EL (cell line): Measurements from ENCODE around the gene KIF19.
"Not testable (repeated sequence)": the region's sequence is repeated elsewhere in the genome, so short reads cannot be mapped to it uniquely, and the experiment has no call there.

Experiments
- DNase-seq: peaks from one replicate; pipeline ENCODE4 v3.0.0-alpha.2; 2016

The KIF19 gene

DNA sequence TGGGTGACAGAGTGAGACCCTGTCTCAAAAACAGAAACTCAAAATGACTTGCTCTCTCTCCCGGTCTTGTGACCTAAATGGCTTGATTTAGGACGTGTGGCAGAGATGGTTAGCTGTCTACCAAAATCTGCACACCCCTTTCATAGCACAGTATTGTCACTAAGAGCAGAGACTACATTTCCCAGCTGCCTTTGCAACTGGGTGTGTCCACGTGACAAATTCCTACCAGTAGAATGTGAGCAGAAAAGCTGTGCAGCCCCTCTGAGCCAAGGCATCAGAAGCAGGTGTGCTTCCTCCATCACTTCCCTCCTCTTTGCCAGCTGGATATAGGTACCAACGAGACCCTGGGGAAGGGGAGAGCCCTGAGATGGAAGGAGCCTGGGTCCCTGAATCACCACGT lies 66.8 kb downstream of the KIF19 start:
- no peak for DNase-seq

DNA sequence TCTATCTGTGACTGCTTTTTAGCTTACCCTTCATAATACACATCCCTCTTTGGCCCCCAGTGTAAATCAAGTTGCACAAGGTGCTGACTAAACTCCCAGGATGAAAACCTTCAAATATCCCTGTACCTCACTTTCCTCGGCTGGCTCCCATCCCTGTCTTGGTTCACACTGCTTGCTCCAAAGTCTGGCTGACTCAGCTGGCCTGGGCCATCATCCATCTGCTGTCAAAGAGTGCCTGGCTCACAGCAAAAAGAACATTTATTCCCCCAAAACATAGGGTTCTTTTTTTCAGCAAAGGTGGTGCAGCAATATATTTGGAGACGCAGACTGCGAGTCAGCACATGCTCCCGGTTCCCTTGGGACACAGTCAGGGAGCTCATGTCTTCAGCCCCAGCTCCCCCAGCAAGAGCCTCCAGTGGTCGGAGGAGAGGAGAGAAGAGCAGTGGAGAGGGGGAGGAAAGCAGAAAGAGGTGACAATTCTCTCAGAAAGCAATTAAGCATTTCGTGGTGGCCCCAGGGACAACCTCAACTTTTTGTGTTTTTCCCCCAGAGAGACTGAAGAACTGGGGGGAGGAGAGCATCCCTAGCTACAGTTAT lies 67.4 kb downstream of the KIF19 start:
- no peak for DNase-seq

DNA sequence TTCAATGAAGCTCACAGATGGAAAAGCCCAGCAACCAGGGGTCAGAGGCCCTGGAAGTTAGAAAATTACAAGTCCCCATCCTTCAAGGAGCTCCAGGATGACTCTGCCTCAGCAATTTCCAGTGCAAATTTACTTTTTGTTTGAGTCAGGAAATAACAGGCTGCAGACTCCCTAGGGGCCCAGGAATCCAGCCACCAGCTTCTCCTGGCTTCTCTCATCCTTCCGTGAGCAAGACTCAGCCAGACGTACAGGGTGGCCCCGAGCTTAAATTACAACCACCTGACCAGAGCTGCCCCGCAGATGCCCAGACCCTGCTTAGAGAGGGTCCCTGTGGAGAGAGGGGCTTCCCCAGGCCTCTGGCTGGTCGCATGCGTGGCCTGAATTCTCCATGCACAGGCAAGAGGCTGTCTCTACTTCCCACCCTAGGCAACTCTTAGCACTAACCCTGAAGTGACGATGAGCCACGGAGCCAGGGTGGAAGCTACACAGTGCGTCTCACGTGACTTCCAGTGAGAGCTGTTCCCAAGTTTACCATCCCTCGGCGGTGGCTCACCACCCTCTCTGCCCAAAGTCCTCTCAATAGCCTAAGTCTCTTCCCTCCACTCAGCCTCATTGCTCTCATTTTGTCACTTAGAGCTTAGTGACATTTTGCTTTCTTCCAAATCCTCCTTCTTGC lies 68.4 kb downstream of the KIF19 start:
- DNase-seq = no peak

DNA sequence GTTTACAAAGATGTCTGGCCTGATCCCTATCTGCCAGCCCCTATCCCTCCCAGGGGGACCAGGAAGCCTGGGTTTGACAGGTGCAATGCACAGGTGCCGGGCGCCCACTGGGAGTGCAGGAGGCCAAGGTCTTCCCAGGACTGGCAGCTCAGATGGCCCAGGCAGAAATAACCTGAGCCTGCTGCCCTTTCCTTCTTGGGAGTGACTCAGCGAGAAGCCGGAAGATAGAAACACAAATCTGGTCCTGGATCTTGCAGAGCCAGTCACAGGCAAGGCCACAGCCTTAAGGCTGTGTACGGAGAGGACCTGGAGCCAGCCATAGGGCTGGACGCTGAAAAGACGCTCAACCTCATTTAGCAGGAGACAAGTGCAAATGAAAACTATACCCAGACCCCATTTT lies 69.0 kb downstream of the KIF19 start:
- DNase-seq = no peak

DNA sequence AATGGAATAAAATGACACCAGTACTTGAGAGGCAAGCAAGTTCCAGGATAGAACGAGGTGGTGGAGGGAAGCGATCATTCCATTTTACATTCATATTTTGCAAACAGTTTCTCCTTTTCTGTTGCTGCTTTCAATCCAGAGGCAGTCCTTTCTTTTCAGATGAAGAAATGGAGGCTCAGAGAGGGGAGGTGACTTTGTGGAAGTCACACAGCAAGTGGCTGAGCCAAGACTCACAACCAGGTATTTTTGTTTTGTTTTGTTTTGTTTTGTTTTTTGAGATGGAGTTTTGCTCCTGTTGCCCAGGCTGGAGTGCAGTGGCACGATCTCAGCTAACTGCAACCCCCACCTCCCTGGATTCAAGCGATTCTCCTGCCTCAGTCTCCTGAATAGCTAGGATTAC lies 70.5 kb downstream of the KIF19 start:
- DNase-seq = no peak

DNA sequence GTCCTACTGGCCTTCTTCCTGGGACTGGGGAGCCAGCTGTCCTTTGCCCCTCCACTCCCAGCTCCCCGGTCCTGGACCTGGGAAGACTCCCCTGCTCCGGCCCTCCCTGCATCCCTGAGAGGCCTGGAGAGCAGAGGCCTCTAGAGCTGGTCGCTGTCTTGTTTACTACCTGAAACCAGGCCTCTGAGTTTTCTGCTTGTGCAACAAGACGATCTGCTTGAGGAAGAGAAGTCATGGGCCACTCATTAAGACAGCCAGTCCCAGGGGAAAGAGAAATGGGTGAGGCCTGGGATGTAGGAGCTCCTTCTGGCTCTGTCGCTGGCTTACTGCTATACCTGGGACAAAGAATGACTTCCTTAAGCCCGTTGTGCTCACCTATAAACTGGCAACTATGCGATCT lies 76.0 kb downstream of the KIF19 start:
- no peak for DNase-seq

DNA sequence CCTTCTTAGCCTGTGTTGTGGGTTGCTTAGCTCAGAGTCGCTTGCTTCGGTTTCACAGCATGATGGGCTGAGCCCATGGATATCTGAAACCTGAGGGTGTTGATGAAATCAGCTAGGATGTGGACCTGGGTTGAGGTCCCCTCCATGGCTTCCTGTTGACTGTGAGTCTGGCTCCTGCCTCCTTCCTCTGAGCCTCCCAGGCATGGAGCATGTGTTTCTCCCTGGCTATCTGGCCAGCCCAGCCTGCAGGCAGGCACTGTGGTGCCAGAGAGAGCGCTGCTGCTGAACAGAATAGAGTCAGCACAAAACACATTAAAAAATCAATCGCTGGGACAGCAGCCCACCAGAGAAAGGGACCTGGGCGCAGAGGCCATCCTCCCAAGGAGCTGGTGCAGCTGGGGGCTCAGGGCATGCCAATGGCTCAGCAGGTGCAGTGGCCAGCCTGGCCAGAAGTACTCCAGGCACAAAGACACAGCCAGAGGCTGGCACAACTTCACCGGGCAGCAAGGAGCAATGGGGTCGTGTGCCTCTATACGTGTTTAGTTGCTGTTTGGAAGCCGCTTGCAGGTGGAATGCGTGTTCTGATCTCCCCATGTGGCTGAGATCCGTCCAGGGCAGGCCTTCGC lies 77.6 kb downstream of the KIF19 start:
- no peak for DNase-seq

DNA sequence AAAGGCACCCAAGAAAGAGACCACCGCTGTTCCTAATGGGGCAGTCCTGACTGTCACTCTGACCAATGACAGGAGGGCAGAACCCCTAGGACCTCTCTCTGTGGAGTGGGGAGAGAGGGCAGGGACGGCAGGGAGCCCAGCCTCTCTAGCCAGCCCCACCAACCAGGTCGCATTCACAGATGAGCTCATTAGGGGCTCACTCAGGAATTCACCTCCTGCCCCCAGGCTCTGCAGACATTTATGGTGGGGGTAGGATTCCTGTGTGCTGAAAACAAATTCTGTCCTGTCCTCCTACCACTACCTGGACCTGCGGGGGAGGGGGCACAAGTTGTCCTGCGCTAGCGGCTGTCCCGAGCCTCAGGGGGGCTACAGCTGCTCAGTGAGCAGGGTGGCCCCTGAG lies 78.2 kb downstream of the KIF19 start:
- no peak for DNase-seq

DNA sequence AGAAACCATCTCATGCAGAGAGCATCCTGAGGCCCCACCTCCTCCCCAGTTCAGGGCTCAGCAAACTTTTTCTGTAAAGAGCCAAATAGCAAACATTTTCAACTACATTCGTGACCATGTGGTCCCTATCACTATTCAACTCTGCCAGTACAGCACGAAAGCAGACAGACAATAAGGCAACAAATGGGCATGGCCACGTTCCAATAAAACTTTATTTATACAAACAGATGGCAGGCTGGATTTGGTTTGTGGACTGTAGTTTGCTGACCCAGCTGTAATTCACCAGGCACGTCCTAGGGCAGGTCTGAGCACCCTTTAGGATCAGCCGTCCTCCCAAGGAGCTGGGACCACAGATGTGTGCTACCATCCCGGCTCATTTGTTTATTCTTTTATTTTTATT lies 78.8 kb downstream of the KIF19 start:
- DNase-seq = no peak

DNA sequence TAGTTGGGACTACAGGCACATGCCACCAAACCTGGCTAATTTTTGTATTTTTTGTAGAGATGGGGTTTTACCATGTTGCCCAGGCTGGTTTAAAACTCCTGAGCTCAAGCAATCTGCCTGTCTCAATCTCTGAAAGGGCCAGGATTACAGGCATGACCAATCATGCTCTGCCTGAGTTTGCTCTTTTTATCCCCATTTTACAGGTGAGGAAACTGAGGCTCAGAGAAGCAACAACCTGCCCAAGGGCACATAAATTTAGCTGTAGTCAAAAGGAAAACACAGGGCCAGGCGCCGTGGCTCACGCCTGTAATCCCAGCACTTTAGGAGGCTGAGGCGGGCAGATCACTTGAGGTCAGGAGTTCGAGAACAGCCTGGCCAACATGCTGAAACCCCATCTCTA lies 79.3 kb downstream of the KIF19 start:
- not testable (repeated sequence) for DNase-seq
